ENCODE data around the gene UBE3C. TPM values are rescaled to one million over a fixed set of nuclear protein-coding genes. Genes with fewer than 3 reads are reported as not detected.

The UBE3C gene
- total and polyA plus RNA-seq, 2 of the 13 experiments (the other 11 are each of a cell fraction or from before 2014, with no cell fraction given) = 27.0 to 48.2 TPM

DNA sequence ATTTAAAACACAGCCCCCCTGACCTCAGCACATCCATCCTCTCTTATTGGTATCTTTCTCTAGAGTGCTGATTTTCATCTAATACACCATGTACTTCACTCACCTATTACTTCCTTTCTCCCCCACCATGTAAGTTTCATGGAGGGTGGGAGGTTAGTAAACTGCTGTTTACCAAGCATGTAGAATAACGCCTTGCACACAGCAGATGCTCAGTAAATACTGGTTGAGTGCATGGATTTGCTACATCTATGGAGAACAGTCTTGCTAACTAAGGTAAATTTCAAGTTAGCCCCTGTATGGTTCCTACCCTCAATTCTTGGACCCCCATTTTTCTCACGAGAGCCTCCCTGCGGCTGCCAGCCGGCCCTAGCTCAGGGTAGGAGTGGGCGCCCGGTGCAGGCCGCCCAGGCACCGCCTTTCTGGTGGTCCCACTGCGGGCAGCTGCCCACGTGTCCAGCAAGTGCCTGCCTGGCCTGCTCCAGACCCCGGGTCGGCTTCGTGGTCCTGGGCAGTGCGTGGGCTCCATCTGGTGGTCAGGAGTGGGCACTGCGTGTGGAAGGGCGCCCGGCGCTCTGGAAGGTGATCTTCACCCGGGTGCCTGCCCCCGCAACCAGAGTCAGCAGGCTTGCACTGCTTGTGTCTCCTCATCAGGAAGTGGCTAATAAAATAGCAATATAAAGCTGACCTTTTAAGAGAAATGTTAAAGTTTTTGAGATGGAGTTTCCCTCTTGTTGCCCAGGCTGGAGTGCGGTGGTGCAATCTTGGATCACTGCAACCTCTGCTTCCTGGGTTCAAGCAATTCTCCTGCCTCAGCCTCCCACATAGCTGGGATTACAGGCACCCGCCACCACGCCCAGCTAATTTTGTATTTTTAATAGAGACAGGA lies 134.7 kb downstream of the UBE3C start (continued):
- TF ChIP-seq ZNF33A (CRISPR knock-in tag; IDR thresholded peaks at IDR 0.05; ENCODE audit: borderline replicate concordance) (no peak), ZNF160 (CRISPR knock-in tag; IDR thresholded peaks at IDR 0.05) (no peak), AHR (CRISPR knock-in tag; IDR thresholded peaks at IDR 0.05) (no peak), IKZF4 (CRISPR knock-in tag; IDR thresholded peaks at IDR 0.05; ENCODE audit: borderline replicate concordance, low read depth, not compliant biosample characterization) (no peak), ZNF724P (CRISPR knock-in tag; IDR thresholded peaks at IDR 0.05; ENCODE audit: borderline replicate concordance) (no peak; the same call in 1 of the 2 replicates), MEIS2 (CRISPR knock-in tag; IDR thresholded peaks at IDR 0.05) (0 out of 2 replicates have a peak, but pooled peaks have one; percentile 53), ZNF558 (CRISPR knock-in tag; IDR thresholded peaks at IDR 0.05; ENCODE audit: borderline replicate concordance) (no peak), ZNF432 (CRISPR knock-in tag; IDR thresholded peaks at IDR 0.05; ENCODE audit: borderline replicate concordance) (no peak), ZNF747 (CRISPR knock-in tag; IDR thresholded peaks at IDR 0.05; ENCODE audit: borderline replicate concordance) (0 out of 2 replicates have a peak, but pooled peaks have one; percentile 37), DPF2 (CRISPR knock-in tag; IDR thresholded peaks at IDR 0.05; ENCODE audit: borderline replicate concordance, low read depth) (no peak), ZNF253 (CRISPR knock-in tag; IDR thresholded peaks at IDR 0.05; ENCODE audit: borderline replicate concordance) (no peak), SAP130 (CRISPR knock-in tag; IDR thresholded peaks at IDR 0.05; ENCODE audit: low read depth) (peak; percentile 33; the same call in 1 of the 2 replicates), TBL1XR1 (IDR thresholded peaks at IDR 0.05; ENCODE audit: borderline replicate concordance, low read length, partially characterized antibody) (no peak), ZNF816 (CRISPR knock-in tag; IDR thresholded peaks at IDR 0.05; ENCODE audit: borderline replicate concordance) (no peak), ATF7 (IDR thresholded peaks at IDR 0.05) (no peak), ATF7 (CRISPR knock-in tag; IDR thresholded peaks at IDR 0.05) (no peak)
- TF ChIP-seq, protein P1, sequence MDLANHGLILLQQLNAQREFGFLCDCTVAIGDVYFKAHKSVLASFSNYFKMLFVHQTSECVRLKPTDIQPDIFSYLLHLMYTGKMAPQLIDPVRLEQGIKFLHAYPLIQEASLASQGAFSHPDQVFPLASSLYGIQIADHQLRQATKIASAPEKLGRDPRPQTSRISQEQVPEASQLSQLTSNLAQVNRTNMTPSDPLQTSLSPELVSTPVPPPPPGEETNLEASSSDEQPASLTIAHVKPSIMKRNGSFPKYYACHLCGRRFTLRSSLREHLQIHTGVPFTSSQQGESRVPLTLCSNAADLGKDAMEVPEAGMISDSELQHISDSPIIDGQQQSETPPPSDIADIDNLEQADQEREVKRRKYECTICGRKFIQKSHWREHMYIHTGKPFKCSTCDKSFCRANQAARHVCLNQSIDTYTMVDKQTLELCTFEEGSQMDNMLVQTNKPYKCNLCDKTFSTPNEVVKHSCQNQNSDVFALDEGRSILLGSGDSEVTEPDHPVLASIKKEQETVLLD (CRISPR knock-in tag; IDR thresholded peaks at IDR 0.05; ENCODE audit: low read depth) = no peak
- TF ChIP-seq, protein P2, sequence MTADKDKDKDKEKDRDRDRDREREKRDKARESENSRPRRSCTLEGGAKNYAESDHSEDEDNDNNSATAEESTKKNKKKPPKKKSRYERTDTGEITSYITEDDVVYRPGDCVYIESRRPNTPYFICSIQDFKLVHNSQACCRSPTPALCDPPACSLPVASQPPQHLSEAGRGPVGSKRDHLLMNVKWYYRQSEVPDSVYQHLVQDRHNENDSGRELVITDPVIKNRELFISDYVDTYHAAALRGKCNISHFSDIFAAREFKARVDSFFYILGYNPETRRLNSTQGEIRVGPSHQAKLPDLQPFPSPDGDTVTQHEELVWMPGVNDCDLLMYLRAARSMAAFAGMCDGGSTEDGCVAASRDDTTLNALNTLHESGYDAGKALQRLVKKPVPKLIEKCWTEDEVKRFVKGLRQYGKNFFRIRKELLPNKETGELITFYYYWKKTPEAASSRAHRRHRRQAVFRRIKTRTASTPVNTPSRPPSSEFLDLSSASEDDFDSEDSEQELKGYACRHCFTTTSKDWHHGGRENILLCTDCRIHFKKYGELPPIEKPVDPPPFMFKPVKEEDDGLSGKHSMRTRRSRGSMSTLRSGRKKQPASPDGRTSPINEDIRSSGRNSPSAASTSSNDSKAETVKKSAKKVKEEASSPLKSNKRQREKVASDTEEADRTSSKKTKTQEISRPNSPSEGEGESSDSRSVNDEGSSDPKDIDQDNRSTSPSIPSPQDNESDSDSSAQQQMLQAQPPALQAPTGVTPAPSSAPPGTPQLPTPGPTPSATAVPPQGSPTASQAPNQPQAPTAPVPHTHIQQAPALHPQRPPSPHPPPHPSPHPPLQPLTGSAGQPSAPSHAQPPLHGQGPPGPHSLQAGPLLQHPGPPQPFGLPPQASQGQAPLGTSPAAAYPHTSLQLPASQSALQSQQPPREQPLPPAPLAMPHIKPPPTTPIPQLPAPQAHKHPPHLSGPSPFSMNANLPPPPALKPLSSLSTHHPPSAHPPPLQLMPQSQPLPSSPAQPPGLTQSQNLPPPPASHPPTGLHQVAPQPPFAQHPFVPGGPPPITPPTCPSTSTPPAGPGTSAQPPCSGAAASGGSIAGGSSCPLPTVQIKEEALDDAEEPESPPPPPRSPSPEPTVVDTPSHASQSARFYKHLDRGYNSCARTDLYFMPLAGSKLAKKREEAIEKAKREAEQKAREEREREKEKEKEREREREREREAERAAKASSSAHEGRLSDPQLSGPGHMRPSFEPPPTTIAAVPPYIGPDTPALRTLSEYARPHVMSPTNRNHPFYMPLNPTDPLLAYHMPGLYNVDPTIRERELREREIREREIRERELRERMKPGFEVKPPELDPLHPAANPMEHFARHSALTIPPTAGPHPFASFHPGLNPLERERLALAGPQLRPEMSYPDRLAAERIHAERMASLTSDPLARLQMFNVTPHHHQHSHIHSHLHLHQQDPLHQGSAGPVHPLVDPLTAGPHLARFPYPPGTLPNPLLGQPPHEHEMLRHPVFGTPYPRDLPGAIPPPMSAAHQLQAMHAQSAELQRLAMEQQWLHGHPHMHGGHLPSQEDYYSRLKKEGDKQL (CRISPR knock-in tag; IDR thresholded peaks at IDR 0.05; ENCODE audit: low read depth) = no peak
- TF ChIP-seq, protein P3, sequence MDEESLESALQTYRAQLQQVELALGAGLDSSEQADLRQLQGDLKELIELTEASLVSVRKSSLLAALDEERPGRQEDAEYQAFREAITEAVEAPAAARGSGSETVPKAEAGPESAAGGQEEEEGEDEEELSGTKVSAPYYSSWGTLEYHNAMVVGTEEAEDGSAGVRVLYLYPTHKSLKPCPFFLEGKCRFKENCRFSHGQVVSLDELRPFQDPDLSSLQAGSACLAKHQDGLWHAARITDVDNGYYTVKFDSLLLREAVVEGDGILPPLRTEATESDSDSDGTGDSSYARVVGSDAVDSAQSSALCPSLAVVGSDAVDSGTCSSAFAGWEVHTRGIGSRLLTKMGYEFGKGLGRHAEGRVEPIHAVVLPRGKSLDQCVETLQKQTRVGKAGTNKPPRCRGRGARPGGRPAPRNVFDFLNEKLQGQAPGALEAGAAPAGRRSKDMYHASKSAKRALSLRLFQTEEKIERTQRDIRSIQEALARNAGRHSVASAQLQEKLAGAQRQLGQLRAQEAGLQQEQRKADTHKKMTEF (CRISPR knock-in tag; IDR thresholded peaks at IDR 0.05) = peak; percentile 57; the same call in 1 of the 2 replicates
- TF ChIP-seq, protein P4, sequence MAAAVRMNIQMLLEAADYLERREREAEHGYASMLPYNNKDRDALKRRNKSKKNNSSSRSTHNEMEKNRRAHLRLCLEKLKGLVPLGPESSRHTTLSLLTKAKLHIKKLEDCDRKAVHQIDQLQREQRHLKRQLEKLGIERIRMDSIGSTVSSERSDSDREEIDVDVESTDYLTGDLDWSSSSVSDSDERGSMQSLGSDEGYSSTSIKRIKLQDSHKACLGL (CRISPR knock-in tag; IDR thresholded peaks at IDR 0.05) = peak; percentile 85

All from HepG2 (cell line).